Measurements from ENCODE around the gene POLR2F. TPM values are rescaled to one million over a fixed set of nuclear protein-coding genes. Genes with fewer than 3 reads are reported as not detected.

The POLR2F gene
- total RNA-seq, 1 donor from 2014 or later: 99.6 TPM

- H3K27me3 Mint-ChIP-seq: no peaks in the 10 kb centered on the region
- H3K27ac Mint-ChIP-seq: no peak overlapping the region
- TF ChIP-seq CTCF (conservative IDR thresholded peaks at IDR 0.05): no peak
- no peak overlapping the region for H3K4me3 Mint-ChIP-seq
- no peaks in the 10 kb centered on the region for H3K36me3 Mint-ChIP-seq
- DNase-seq (ENCODE audit: extremely low spot score, unreplicated experiment): no peak
- H3K9me3 Mint-ChIP-seq: no peaks in the 10 kb centered on the region
- peaks cover 12% of the 10 kb centered on the region for H3K4me1 Mint-ChIP-seq (ENCODE audit: unreplicated experiment)
Measured at GRCh38 chr22:37994982-37995381, 41.5 kb downstream of the POLR2F start.

GRCh38 chr22:37995460-37995859 lies 42.0 kb downstream of the POLR2F start:
- Mint-ChIP-seq H3K36me3 (no peaks in the 10 kb centered on the region), H3K4me3 (no peak overlapping the region), H3K9me3 (no peaks in the 10 kb centered on the region), H3K27ac (no peak overlapping the region), H3K4me1 (ENCODE audit: unreplicated experiment) (peaks cover 12% of the 10 kb centered on the region), H3K27me3 (no peaks in the 10 kb centered on the region)
- no peak for TF ChIP-seq CTCF (conservative IDR thresholded peaks at IDR 0.05)
- DNase-seq (ENCODE audit: extremely low spot score, unreplicated experiment): no peak

GRCh38 chr22:37996079-37996478 lies 42.6 kb downstream of the POLR2F start:
- no peak for TF ChIP-seq CTCF (conservative IDR thresholded peaks at IDR 0.05)
- H3K4me1 Mint-ChIP-seq (ENCODE audit: unreplicated experiment): peaks cover 12% of the 10 kb centered on the region
- H3K36me3 Mint-ChIP-seq: no peaks in the 10 kb centered on the region
- no peak overlapping the region for H3K27ac Mint-ChIP-seq
- no peak for DNase-seq (ENCODE audit: extremely low spot score, unreplicated experiment)
- no peaks in the 10 kb centered on the region for H3K27me3 Mint-ChIP-seq
- no peak overlapping the region for H3K4me3 Mint-ChIP-seq
- no peaks in the 10 kb centered on the region for H3K9me3 Mint-ChIP-seq

GRCh38 chr22:37996515-37997246 lies 43.2 kb downstream of the POLR2F start:
- peaks cover 12% of the 10 kb centered on the region for H3K4me1 Mint-ChIP-seq (ENCODE audit: unreplicated experiment)
- no peak for TF ChIP-seq CTCF (conservative IDR thresholded peaks at IDR 0.05)
- H3K27ac Mint-ChIP-seq: no peak overlapping the region
- H3K9me3 Mint-ChIP-seq: no peaks in the 10 kb centered on the region
- no peak for DNase-seq (ENCODE audit: extremely low spot score, unreplicated experiment)
- H3K4me3 Mint-ChIP-seq: no peak overlapping the region
- no peaks in the 10 kb centered on the region for H3K27me3 Mint-ChIP-seq
- no peaks in the 10 kb centered on the region for H3K36me3 Mint-ChIP-seq

GRCh38 chr22:37998543-37998942 lies 45.0 kb downstream of the POLR2F start:
- H3K4me3 Mint-ChIP-seq: no peak overlapping the region
- no peak overlapping the region for H3K27ac Mint-ChIP-seq
- peaks cover 12% of the 10 kb centered on the region for H3K4me1 Mint-ChIP-seq (ENCODE audit: unreplicated experiment)
- H3K9me3 Mint-ChIP-seq: no peaks in the 10 kb centered on the region
- no peak for TF ChIP-seq CTCF (conservative IDR thresholded peaks at IDR 0.05)
- no peak for DNase-seq (ENCODE audit: extremely low spot score, unreplicated experiment)
- no peaks in the 10 kb centered on the region for H3K27me3 Mint-ChIP-seq
- no peaks in the 10 kb centered on the region for H3K36me3 Mint-ChIP-seq
